Gastroesophageal sphincter (tissue), 3 donors: ENCODE results near the gene NAMPT.

ENCODE experiments used
- CTCF ChIP-seq, 4 experiments: fragments of 200-600 bp in 2 of 4; fragments of 450-650 bp in 2 of 4; sonication (generic) in 1 of 4; IDR thresholded peaks; one replicate each; pipeline ENCODE4 v1.5.1; 2017 to 2019; ENCODE audit warnings: antibody characterized with exemption in 4 of 4, mild to moderate bottlenecking in 2 of 4, moderate library complexity in 2 of 4
- POLR2AphosphoS5 ChIP-seq: sonication (generic); formaldehyde crosslinking; IDR thresholded peaks from one replicate; pipeline ENCODE4 v1.6.1; 2017; ENCODE audit warnings: antibody characterized with exemption

- TF ChIP-seq POLR2AphosphoS5 (no peak), CTCF (IDR thresholded peaks at IDR 0.05) (no peak)
Observed at GRCh38 chr7:106290319-106290718, 5.5 kb upstream of the NAMPT start.
